OCI-LY7 (cell line): ENCODE results near the gene HUNK. TPM values are rescaled to one million over a fixed set of nuclear protein-coding genes. Genes with fewer than 3 reads are reported as not detected.

Source experiments
- BruUV-seq: library from RNA; stranded (reverse); fragments of 400-500 nt; replicated peaks from 2 replicates; lab custom pipeline; 2021; lab: Mats Ljungman, UMichigan
- CTCF ChIA-PET: fragments of 300-600 bp; sonication (Branson Sonifier 250); formaldehyde crosslinking; loops from one replicate; lab custom pipeline; 2022; ENCODE audit warnings: antibody characterized with exemption; ENCODE audit not compliant: unreplicated experiment; lab: Charles Lee
- POLR2A ChIA-PET: fragments of 300-600 bp; sonication (Branson Sonifier 250); formaldehyde crosslinking; loops from one replicate; lab custom pipeline; 2022; ENCODE audit warnings: antibody characterized with exemption; lab: Charles Lee
- DNase-seq: peaks from one replicate; pipeline ENCODE4 v3.0.0-alpha.2; 2015; ENCODE audit warnings: low spot score
- H2AFZ ChIP-seq: fragments of 200-600 bp; sonication (generic), shearing (Covaris generic); 2 replicates; pipeline ENCODE4 v1.6.1; 2014; ENCODE audit warnings: mild to moderate bottlenecking, antibody characterized with exemption, low read length, moderate library complexity
- H3K27ac ChIP-seq: fragments of 200-600 bp; sonication (generic); 2 replicates; pipeline ENCODE4 v1.5.1; 2014; ENCODE audit warnings: mixed run types, low read depth, mild to moderate bottlenecking, moderate library complexity, low read length, inconsistent platforms; ENCODE audit not compliant: poor library complexity, severe bottlenecking
- H3K36me3 ChIP-seq: fragments of 200-600 bp; sonication (generic); 2 replicates; pipeline ENCODE4 v1.6.1; 2014; ENCODE audit warnings: mild to moderate bottlenecking, antibody characterized with exemption, low read length, moderate library complexity, mixed read lengths; ENCODE audit not compliant: insufficient read depth
- H3K4me1 ChIP-seq: fragments of 200-600 bp; sonication (generic); 2 replicates; pipeline ENCODE4 v1.5.1; 2014; ENCODE audit warnings: mild to moderate bottlenecking, low read length; ENCODE audit not compliant: insufficient read depth, poor library complexity, severe bottlenecking
- H3K4me2 ChIP-seq: fragments of 200-600 bp; sonication (generic); 2 replicates; pipeline ENCODE4 v1.6.1; 2014; ENCODE audit warnings: mild to moderate bottlenecking, low read length
- H3K4me3 ChIP-seq: fragments of 200-600 bp; sonication (generic); 2 replicates; pipeline ENCODE4 v1.5.1; 2014; ENCODE audit warnings: mild to moderate bottlenecking, low read depth, low read length; ENCODE audit not compliant: poor library complexity, severe bottlenecking
- H3K79me2 ChIP-seq: fragments of 200-600 bp; sonication (generic); 2 replicates; pipeline ENCODE4 v1.6.1; 2016; ENCODE audit warnings: low read depth, mild to moderate bottlenecking, low read length, moderate library complexity, mixed read lengths; ENCODE audit not compliant: insufficient read depth
- H3K9me2 ChIP-seq: fragments of 200-600 bp; sonication (generic); 2 replicates; pipeline ENCODE4 v1.6.1; 2016; ENCODE audit warnings: mild to moderate bottlenecking, low read length, mixed read lengths; ENCODE audit not compliant: insufficient read depth
- H3K9me3 ChIP-seq: fragments of 200-600 bp; sonication (generic); 2 replicates; pipeline ENCODE4 v1.6.1; 2014; ENCODE audit warnings: mild to moderate bottlenecking, mixed run types, low read length, mixed read lengths
- H4K20me1 ChIP-seq: fragments of 200-600 bp; sonication (generic); 2 replicates; pipeline ENCODE4 v1.6.1; 2014; ENCODE audit warnings: mild to moderate bottlenecking, antibody characterized with exemption, low read length, moderate library complexity, mixed read lengths; ENCODE audit not compliant: insufficient read depth
- EZH2phosphoT487 ChIP-seq: fragments of 200-600 bp; sonication (generic); IDR thresholded peaks from 2 replicates; pipeline ENCODE4 v1.6.1; 2018; ENCODE audit warnings: low read depth, borderline replicate concordance, mild to moderate bottlenecking, mixed run types, antibody characterized with exemption, low read length, moderate library complexity, mixed read lengths
- intact Hi-C: fragments of 100-400 bp; cut with micrococcal nuclease; formaldehyde crosslinking; loops from one replicate; pipeline ENCODE4 v1.10.0; 2022; ENCODE audit not compliant: unreplicated experiment
- total RNA-seq, 2 experiments: library from RNA; depleted of rRNA in 1 of 2; stranded (reverse); fragments of >200 nt in 1 of 2; shearing (Covaris generic) in 1 of 2; gene quantifications; 2 replicates each; pipeline ENCODE4 v1.2.3, GENCODE V29; 2014 to 2022
- TF ChIP-seq, protein P1 (sequence below): fragments of 200-600 bp; sonication (generic); conservative IDR thresholded peaks from 2 replicates; pipeline ENCODE4 v1.5.1; 2014; ENCODE audit warnings: mild to moderate bottlenecking, antibody characterized with exemption, low read length, moderate library complexity, mixed read lengths

Gene HUNK
- total RNA-seq, 2 experiments from 2014 or later, result 0.35 to 5.5 TPM

DNA sequence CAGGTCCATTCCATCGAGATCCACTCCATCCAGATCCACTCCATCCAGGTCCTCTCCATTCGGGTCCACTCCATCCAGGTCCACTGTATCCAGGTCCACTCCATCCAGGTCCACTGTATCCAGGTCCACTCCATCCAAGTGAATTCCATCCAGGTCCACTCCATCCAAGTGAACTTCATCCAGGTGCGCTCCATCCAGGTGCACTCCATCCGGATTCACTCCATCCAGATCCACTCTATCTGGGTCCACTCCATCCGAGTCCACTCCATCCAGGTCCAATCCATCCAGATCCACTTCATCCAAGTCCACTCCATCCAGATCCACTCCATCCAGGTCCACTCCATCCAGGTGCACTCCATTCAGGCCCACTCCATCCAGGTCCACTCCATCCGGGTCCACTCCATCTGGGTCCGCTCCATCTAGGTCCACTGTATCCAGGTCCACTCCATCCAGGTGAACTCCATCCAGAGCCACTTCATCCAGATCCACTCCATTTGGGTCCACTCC is 157.4 kb downstream of the HUNK start:
- no peaks in the 10 kb centered on the region for H3K36me3 ChIP-seq
- H4K20me1 ChIP-seq, result no peaks in the 10 kb centered on the region
- no peaks in the 10 kb centered on the region for H3K4me1 ChIP-seq
- CTCF ChIA-PET, result no interaction called here
- no peaks in the 10 kb centered on the region for H3K9me2 ChIP-seq
- H3K4me3 ChIP-seq, result no peak overlapping the region
- no peaks in the 10 kb centered on the region for H3K9me3 ChIP-seq
- no peaks in the 10 kb centered on the region for H3K79me2 ChIP-seq
- POLR2A ChIA-PET, result no interaction called here
- TF ChIP-seq, protein P1, sequence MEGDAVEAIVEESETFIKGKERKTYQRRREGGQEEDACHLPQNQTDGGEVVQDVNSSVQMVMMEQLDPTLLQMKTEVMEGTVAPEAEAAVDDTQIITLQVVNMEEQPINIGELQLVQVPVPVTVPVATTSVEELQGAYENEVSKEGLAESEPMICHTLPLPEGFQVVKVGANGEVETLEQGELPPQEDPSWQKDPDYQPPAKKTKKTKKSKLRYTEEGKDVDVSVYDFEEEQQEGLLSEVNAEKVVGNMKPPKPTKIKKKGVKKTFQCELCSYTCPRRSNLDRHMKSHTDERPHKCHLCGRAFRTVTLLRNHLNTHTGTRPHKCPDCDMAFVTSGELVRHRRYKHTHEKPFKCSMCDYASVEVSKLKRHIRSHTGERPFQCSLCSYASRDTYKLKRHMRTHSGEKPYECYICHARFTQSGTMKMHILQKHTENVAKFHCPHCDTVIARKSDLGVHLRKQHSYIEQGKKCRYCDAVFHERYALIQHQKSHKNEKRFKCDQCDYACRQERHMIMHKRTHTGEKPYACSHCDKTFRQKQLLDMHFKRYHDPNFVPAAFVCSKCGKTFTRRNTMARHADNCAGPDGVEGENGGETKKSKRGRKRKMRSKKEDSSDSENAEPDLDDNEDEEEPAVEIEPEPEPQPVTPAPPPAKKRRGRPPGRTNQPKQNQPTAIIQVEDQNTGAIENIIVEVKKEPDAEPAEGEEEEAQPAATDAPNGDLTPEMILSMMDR, result no peak
- no peak for TF ChIP-seq EZH2phosphoT487
- BruUV-seq, result no TSS peak
- DNase-seq, result no peak
- no peak overlapping the region for H3K27ac ChIP-seq
- no peak overlapping the region for H2AFZ ChIP-seq
- H3K4me2 ChIP-seq, result no peak overlapping the region
- intact Hi-C loops, result no loop called here

DNA sequence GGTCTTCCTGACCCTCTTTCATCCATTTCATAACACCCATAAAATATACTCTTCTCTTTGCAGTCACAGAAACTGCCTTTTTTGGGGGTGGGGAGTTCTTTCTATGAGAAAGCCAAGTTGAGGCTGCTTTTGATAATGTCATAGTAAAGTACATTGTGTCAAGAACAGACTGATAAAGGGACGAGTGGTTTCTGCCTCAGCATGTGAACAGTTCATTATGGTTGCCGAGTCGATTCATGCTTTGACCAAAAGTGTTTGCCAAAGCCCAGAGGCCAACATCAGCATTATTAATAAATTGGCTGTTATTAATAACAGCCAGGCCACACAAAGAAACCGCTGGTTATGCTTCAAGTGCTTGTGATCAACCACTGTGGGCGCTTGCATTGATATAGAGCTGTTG is 162.0 kb downstream of the HUNK start:
- TF ChIP-seq EZH2phosphoT487, result no peak
- TF ChIP-seq, protein P1, result no peak
- ChIA-PET CTCF (no interaction called here), POLR2A (no interaction called here)
- Histone ChIP-seq H4K20me1 (no peaks in the 10 kb centered on the region), H3K4me3 (no peak overlapping the region), H3K36me3 (no peaks in the 10 kb centered on the region), H3K9me2 (no peaks in the 10 kb centered on the region), H3K27ac (no peak overlapping the region), H3K9me3 (no peaks in the 10 kb centered on the region), H3K4me2 (no peak overlapping the region), H3K79me2 (no peaks in the 10 kb centered on the region), H2AFZ (no peak overlapping the region), H3K4me1 (no peaks in the 10 kb centered on the region)
- no peak for DNase-seq
- intact Hi-C loops, result no loop called here
- no TSS peak for BruUV-seq

DNA sequence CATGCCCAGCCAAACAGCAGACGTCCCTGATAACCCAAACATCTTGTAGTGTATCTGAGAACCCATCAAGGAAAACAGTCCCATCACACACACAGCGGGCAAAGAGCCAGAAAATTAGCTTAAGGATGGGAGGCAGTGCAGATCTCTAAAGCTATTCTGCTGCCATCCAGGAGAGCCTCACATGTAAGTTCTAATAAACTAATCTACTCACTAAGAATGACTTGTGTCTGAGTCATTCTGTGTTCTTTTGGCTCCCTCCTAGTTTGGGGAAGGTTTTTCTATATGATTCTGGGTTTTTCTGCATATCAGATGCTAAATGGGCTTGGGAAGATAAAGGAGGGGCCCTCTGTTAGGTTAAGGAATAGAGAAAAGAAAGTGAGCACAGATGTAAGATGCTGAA is 162.8 kb downstream of the HUNK start:
- Histone ChIP-seq H3K36me3 (no peaks in the 10 kb centered on the region), H3K4me1 (no peaks in the 10 kb centered on the region), H3K79me2 (no peaks in the 10 kb centered on the region), H3K9me3 (no peaks in the 10 kb centered on the region), H3K27ac (no peak overlapping the region), H3K4me2 (no peak overlapping the region), H4K20me1 (no peaks in the 10 kb centered on the region), H2AFZ (no peak overlapping the region), H3K9me2 (no peaks in the 10 kb centered on the region), H3K4me3 (no peak overlapping the region)
- CTCF ChIA-PET, result no interaction called here
- no peak for TF ChIP-seq EZH2phosphoT487
- TF ChIP-seq, protein P1, result no peak
- intact Hi-C loops, result no loop called here
- POLR2A ChIA-PET, result no interaction called here
- no peak for DNase-seq
- no TSS peak for BruUV-seq
